WTC11 (cell line): ENCODE results near the gene NRP2. TPM values are rescaled to one million over a fixed set of nuclear protein-coding genes. Genes with fewer than 3 reads are reported as not detected.

Source experiments
- ATAC-seq: fragments of 200-7000 bp; cut with Tn5 transposase; 2 replicates; pipeline ENCODE4 v1.10.0; 2021; ENCODE audit warnings: mild to moderate bottlenecking, moderate library complexity
- CTCF ChIA-PET: fragments of 300-600 bp; sonication (Branson Sonifier 250); formaldehyde crosslinking; loops from one replicate; lab custom pipeline; 2021; ENCODE audit warnings: antibody characterized with exemption; lab: Charles Lee
- POLR2A ChIA-PET: fragments of 350-600 bp; sonication (Branson Sonifier 250); formaldehyde crosslinking; loops from one replicate; lab custom pipeline; 2021; ENCODE audit warnings: antibody characterized with exemption; lab: Charles Lee
- DNase-seq: peaks from one replicate; pipeline ENCODE4 v3.0.0; 2021; ENCODE audit warnings: low spot score
- H3K27ac Mint-ChIP-seq: 2 replicates; pipeline ENCODE4 v1.8.0; 2021; ENCODE audit warnings: mixed read lengths
- H3K27me3 Mint-ChIP-seq: 2 replicates; pipeline ENCODE4 v1.8.0; 2021; ENCODE audit warnings: low read depth, mild to moderate bottlenecking, moderate library complexity, mixed read lengths
- H3K36me3 Mint-ChIP-seq: 2 replicates; pipeline ENCODE4 v1.8.0; 2021; ENCODE audit warnings: mixed read lengths
- H3K4me1 Mint-ChIP-seq: 2 replicates; pipeline ENCODE4 v1.8.0; 2022; ENCODE audit warnings: mixed read lengths
- H3K4me3 Mint-ChIP-seq: 2 replicates; pipeline ENCODE4 v1.8.0; 2021; ENCODE audit warnings: mild to moderate bottlenecking, moderate library complexity, mixed read lengths
- H3K9me3 Mint-ChIP-seq: 2 replicates; pipeline ENCODE4 v1.8.0; 2021; ENCODE audit warnings: mixed read lengths
- AFF4 ChIP-seq: sonication (generic); formaldehyde crosslinking; IDR thresholded peaks from 2 replicates; pipeline ENCODE4 v1.8.1; 2023; ENCODE audit warnings: mild to moderate bottlenecking, missing genetic modification reagents, borderline replicate concordance
- ESRRA ChIP-seq: sonication (generic); formaldehyde crosslinking; IDR thresholded peaks from 2 replicates; pipeline ENCODE4 v1.8.1; 2022; ENCODE audit warnings: mild to moderate bottlenecking, missing genetic modification reagents, borderline replicate concordance
- NFATC4 ChIP-seq: fragments of 250-450 bp; sonication (Bioruptor Pico); IDR thresholded peaks from 2 replicates; pipeline ENCODE4 v1.9.0; 2021; ENCODE audit warnings: mild to moderate bottlenecking
- NFE2L1 ChIP-seq: sonication (generic); formaldehyde crosslinking; IDR thresholded peaks from 2 replicates; pipeline ENCODE4 v1.8.1; 2023; ENCODE audit warnings: missing genetic modification reagents
- PREB ChIP-seq: sonication (generic); formaldehyde crosslinking; IDR thresholded peaks from 2 replicates; pipeline ENCODE4 v1.8.1; 2022; ENCODE audit warnings: mild to moderate bottlenecking, missing genetic modification reagents, moderate library complexity, borderline replicate concordance
- STAT6 ChIP-seq: sonication (generic); formaldehyde crosslinking; conservative IDR thresholded peaks from 2 replicates; pipeline ENCODE4 v1.8.1; 2023; ENCODE audit warnings: mild to moderate bottlenecking, low read depth, missing genetic modification reagents, moderate library complexity
- ZNF263 ChIP-seq: sonication (generic); formaldehyde crosslinking; IDR thresholded peaks from 2 replicates; pipeline ENCODE4 v1.8.1; 2022; ENCODE audit warnings: low read depth, mild to moderate bottlenecking, moderate library complexity, missing genetic modification reagents
- ZNF425 ChIP-seq: fragments of 250-450 bp; sonication (Bioruptor Pico); conservative IDR thresholded peaks from 2 replicates; pipeline ENCODE4 v1.9.0; 2021; ENCODE audit warnings: mild to moderate bottlenecking
- ZSCAN18 ChIP-seq: fragments of 250-450 bp; sonication (Bioruptor Pico); IDR thresholded peaks from 2 replicates; pipeline ENCODE4 v2.1.2; 2022; ENCODE audit warnings: mild to moderate bottlenecking, moderate library complexity
- total RNA-seq: library from RNA; stranded (reverse); gene quantifications from 3 replicates; pipeline ENCODE4 v1.2.3, GENCODE V29; 2021

The NRP2 gene
- total RNA-seq, 1 experiment from 2014 or later = 41.0 TPM

GRCh38 chr2:205733648-205734047 is 51.3 kb downstream of the NRP2 start:
- Mint-ChIP-seq H3K27me3 (no peaks in the 10 kb centered on the region), H3K4me1 (peaks cover 64% of the 10 kb centered on the region), H3K27ac (peak overlapping the region; percentile 69), H3K36me3 (no peaks in the 10 kb centered on the region; the same call in 1 of the 2 replicates), H3K9me3 (no peaks in the 10 kb centered on the region), H3K4me3 (no peak overlapping the region)
- TF ChIP-seq ZNF263 (CRISPR knock-in tag) (peak; percentile 87; the same call in 1 of the 2 replicates), STAT6 (CRISPR knock-in tag) (no peak), PREB (CRISPR knock-in tag) (no peak)
- ChIA-PET CTCF (interaction anchor here (0.8 to 5.3 kb wide), 3 partner anchors 13 to 192 kb away, joined by 3 to 32 read pairs (median 4); partner anchors contain the start of gene NRP2), POLR2A (interaction anchor here (0.5 to 0.6 kb wide), 2 partner anchors 187 to 265 kb away, joined by 3 read pairs; no protein-coding TSS in a partner anchor)
- DNase-seq = peak; percentile 25
- peak; percentile 63 for ATAC-seq

- Mint-ChIP-seq H3K9me3 (no peaks in the 10 kb centered on the region), H3K27me3 (no peaks in the 10 kb centered on the region), H3K36me3 (no peaks in the 10 kb centered on the region; the same call in 1 of the 2 replicates), H3K27ac (peak overlapping the region; percentile 93), H3K4me1 (peaks cover 60% of the 10 kb centered on the region), H3K4me3 (no peak overlapping the region)
- ChIA-PET POLR2A (no interaction called here), CTCF (interaction anchor here (0.8 to 5.3 kb wide), 4 partner anchors 14 to 191 kb away, joined by 3 to 32 read pairs (median 5); partner anchors contain the start of gene NRP2)
- TF ChIP-seq ESRRA (CRISPR knock-in tag) (no peak), ZNF425 (no peak), AFF4 (no peak), NFATC4 (CRISPR knock-in tag) (no peak), ZSCAN18 (no peak), NFE2L1 (CRISPR knock-in tag) (peak; percentile 95)
- peak; percentile 52 for ATAC-seq
- no peak for DNase-seq
Observed at GRCh38 chr2:205734436-205735037, 52.2 kb downstream of the NRP2 start.
